ENCODE measurements around the gene CDKN2C.
"Not testable (repeated sequence)": the region's sequence is repeated elsewhere in the genome, so short reads cannot be mapped to it uniquely, and the experiment has no call there.

CDKN2C gene

GRCh38 chr1:50969611-50970508 is at the start of gene CDKN2C:
TSS of gene CDKN2C (plus strand) at chr1:50970245. CDS start at chr1:50970369, 124 bp downstream.
- DNase-seq: peak; percentile 89

- no peak for DNase-seq
Observed at GRCh38 chr1:50920409-50920808, 49.6 kb upstream of the CDKN2C start.

GRCh38 chr1:50921029-50921428 is 49.0 kb upstream of the CDKN2C start:
- DNase-seq: no peak

- no peak for DNase-seq
Observed at GRCh38 chr1:50923564-50923963, 46.5 kb upstream of the CDKN2C start.

- DNase-seq: peak; percentile 7
Observed at GRCh38 chr1:50929376-50929958, 40.6 kb upstream of the CDKN2C start.

- DNase-seq: no peak
Observed at GRCh38 chr1:50930193-50930592, 39.9 kb upstream of the CDKN2C start.

GRCh38 chr1:50930965-50931737 is 38.9 kb upstream of the CDKN2C start:
- no peak for DNase-seq

GRCh38 chr1:50932043-50932442 is 38.0 kb upstream of the CDKN2C start:
- not testable (repeated sequence) for DNase-seq

- not testable (repeated sequence) for DNase-seq
Observed at GRCh38 chr1:50933770-50934169, 36.3 kb upstream of the CDKN2C start.

- no peak for DNase-seq
Observed at GRCh38 chr1:50934838-50935237, 35.2 kb upstream of the CDKN2C start.

GRCh38 chr1:50935276-50935675 is 34.8 kb upstream of the CDKN2C start:
- DNase-seq: not testable (repeated sequence)

- DNase-seq: no peak
Observed at GRCh38 chr1:50936321-50936720, 33.7 kb upstream of the CDKN2C start.

GRCh38 chr1:50940291-50940690 is 29.8 kb upstream of the CDKN2C start:
- DNase-seq: no peak

GRCh38 chr1:50942334-50942733 is 27.7 kb upstream of the CDKN2C start:
- no peak for DNase-seq

GRCh38 chr1:50949286-50949982 is 20.6 kb upstream of the CDKN2C start:
- no peak for DNase-seq

- no peak for DNase-seq
Observed at GRCh38 chr1:50950396-50950795, 19.6 kb upstream of the CDKN2C start.

GRCh38 chr1:50952566-50952965 is 17.5 kb upstream of the CDKN2C start:
- not testable (repeated sequence) for DNase-seq

- no peak for DNase-seq
Observed at GRCh38 chr1:50955116-50955515, 14.9 kb upstream of the CDKN2C start.

- peak; percentile 43 for DNase-seq
Observed at GRCh38 chr1:50959303-50959912, 10.6 kb upstream of the CDKN2C start.

- peak; percentile 99 for DNase-seq
Observed at GRCh38 chr1:50959913-50960844, 9.9 kb upstream of the CDKN2C start, which contains the start of gene FAF1. TSS of gene FAF1 (minus strand) at chr1:50960267. CDS start at chr1:50959811, 456 bp downstream.

GRCh38 chr1:50964863-50965262 is 5.2 kb upstream of the CDKN2C start:
- DNase-seq: no peak

All from NCI-H345 (cell line).